PC-9 (cell line): ENCODE data around the gene QRFP. TPM values are rescaled to one million over a fixed set of nuclear protein-coding genes. Genes with fewer than 3 reads are reported as not detected.

Experiments
- BruUV-seq: library from RNA; stranded (reverse); fragments of 400-500 nt; replicated peaks from 2 replicates; lab custom pipeline; 2021; lab: Mats Ljungman, UMichigan
- CTCF ChIA-PET: fragments of 300-600 bp; sonication (Branson Sonifier 250); formaldehyde crosslinking; loops from one replicate; lab custom pipeline; 2022; ENCODE audit warnings: antibody characterized with exemption; lab: Charles Lee
- POLR2A ChIA-PET: fragments of 300-600 bp; sonication (Branson Sonifier 250); formaldehyde crosslinking; loops from one replicate; lab custom pipeline; 2022; ENCODE audit warnings: antibody characterized with exemption; ENCODE audit not compliant: unreplicated experiment; lab: Charles Lee
- DNase-seq, 2 experiments: peaks; one replicate each; pipeline versions ENCODE4 v3.0.0 to v3.0.0-alpha.2; 2015 to 2022; ENCODE audit warnings: mixed read lengths in 1 of 2
- H2AFZ ChIP-seq: fragments of 200-600 bp; sonication (generic); 2 replicates; pipeline ENCODE4 v1.8.1; 2017; ENCODE audit warnings: antibody characterized with exemption
- H3F3A ChIP-seq: fragments of 200-600 bp; sonication (generic); 2 replicates; pipeline ENCODE4 v1.8.1; 2017; ENCODE audit warnings: antibody characterized with exemption, mild to moderate bottlenecking, low read depth; ENCODE audit not compliant: insufficient read depth
- H3K27ac ChIP-seq: fragments of 200-600 bp; sonication (generic); 2 replicates; pipeline ENCODE4 v1.6.1; 2016; ENCODE audit warnings: mixed run types
- H3K27me3 ChIP-seq: fragments of 200-600 bp; sonication (generic); 2 replicates; pipeline ENCODE4 v1.6.1; 2016; ENCODE audit warnings: low read depth, mixed run types; ENCODE audit not compliant: insufficient read depth
- H3K36me3 ChIP-seq: fragments of 200-600 bp; sonication (generic); 2 replicates; pipeline ENCODE4 v1.6.1; 2016; ENCODE audit warnings: low read depth, mixed run types
- H3K4me1 ChIP-seq: fragments of 200-600 bp; sonication (generic); replicated peaks from 2 replicates; pipeline ENCODE4 v1.6.1; 2016; ENCODE audit warnings: mixed run types; ENCODE audit not compliant: insufficient read depth
- H3K4me2 ChIP-seq: fragments of 200-600 bp; sonication (generic); 2 replicates; pipeline ENCODE4 v1.6.1; 2017; ENCODE audit warnings: mixed run types
- H3K4me3 ChIP-seq: fragments of 200-600 bp; sonication (generic); 2 replicates; pipeline ENCODE4 v1.6.1; 2016; ENCODE audit warnings: mixed run types
- H3K79me2 ChIP-seq: fragments of 200-600 bp; sonication (generic); 2 replicates; pipeline ENCODE4 v1.6.1; 2017; ENCODE audit warnings: low read depth, mixed run types
- H3K9me2 ChIP-seq: fragments of 200-600 bp; sonication (generic); 2 replicates; pipeline ENCODE4 v1.8.1; 2017; ENCODE audit warnings: mild to moderate bottlenecking; ENCODE audit not compliant: insufficient read depth
- H3K9me3 ChIP-seq: fragments of 200-600 bp; sonication (generic); 2 replicates; pipeline ENCODE4 v1.8.1; 2016; ENCODE audit warnings: low read depth; ENCODE audit not compliant: insufficient read depth
- H4K20me1 ChIP-seq: fragments of 200-600 bp; sonication (generic); 2 replicates; pipeline ENCODE4 v1.8.1; 2017; ENCODE audit not compliant: insufficient read depth
- CTCF ChIP-seq: fragments of 200-600 bp; sonication (generic); conservative IDR thresholded peaks from 2 replicates; pipeline ENCODE4 v1.6.1; 2017; ENCODE audit warnings: mixed run types, antibody characterized with exemption, mild to moderate bottlenecking, moderate library complexity
- EZH2 ChIP-seq: fragments of 200-600 bp; sonication (generic); IDR thresholded peaks from 2 replicates; pipeline ENCODE4 v1.8.0; 2017; ENCODE audit warnings: antibody characterized with exemption, low read depth
- intact Hi-C: fragments of 100-400 bp; cut with micrococcal nuclease; formaldehyde crosslinking; loops from one replicate; pipeline ENCODE4 v1.10.0; 2022; ENCODE audit not compliant: unreplicated experiment
- total RNA-seq: library from RNA; stranded (reverse); gene quantifications from 2 replicates; pipeline ENCODE4 v1.2.3, GENCODE V29; 2021

Gene QRFP
- total RNA-seq, 1 experiment from 2014 or later = not detected

- intact Hi-C loops = no loop called here
These were observed 23.6 kb upstream of the QRFP start for GRCh38 chr9:130920233-130920632.

GRCh38 chr9:130919559-130920145 is 23.0 kb upstream of the QRFP start:
- BruUV-seq = no TSS peak
- no peaks in the 10 kb centered on the region for H3K79me2 ChIP-seq
- ChIA-PET CTCF (no interaction called here), POLR2A (no interaction called here)
- no peak for TF ChIP-seq CTCF
- no peak for TF ChIP-seq EZH2
- H3K36me3 ChIP-seq = no peaks in the 10 kb centered on the region
- H2AFZ ChIP-seq = no peak overlapping the region
- intact Hi-C loops = no loop called here
- peaks cover 4% of the 10 kb centered on the region; the same call in 1 of the 2 replicates for H3F3A ChIP-seq
- H3K4me3 ChIP-seq = no peak overlapping the region
- peaks cover 26% of the 10 kb centered on the region for H3K27me3 ChIP-seq
- H3K4me1 ChIP-seq = no peaks in the 10 kb centered on the region
- no peak for DNase-seq
- no peak overlapping the region for H3K27ac ChIP-seq
- no peaks in the 10 kb centered on the region for H3K9me2 ChIP-seq
- H4K20me1 ChIP-seq = no peaks in the 10 kb centered on the region
- no peaks in the 10 kb centered on the region for H3K9me3 ChIP-seq
- H3K4me2 ChIP-seq = no peak overlapping the region

More at GRCh38 chr9:130920233-130920632, 23.6 kb upstream of the QRFP start:
- Histone ChIP-seq H3K4me2 (no peak overlapping the region), H3K27me3 (peaks cover 26% of the 10 kb centered on the region), H3F3A (peaks cover 4% of the 10 kb centered on the region; the same call in 1 of the 2 replicates), H3K9me2 (no peaks in the 10 kb centered on the region), H4K20me1 (no peaks in the 10 kb centered on the region), H3K4me1 (no peaks in the 10 kb centered on the region), H3K9me3 (no peaks in the 10 kb centered on the region), H3K4me3 (no peak overlapping the region), H3K79me2 (no peaks in the 10 kb centered on the region), H3K36me3 (no peaks in the 10 kb centered on the region), H3K27ac (no peak overlapping the region), H2AFZ (no peak overlapping the region)
- ChIA-PET CTCF (no interaction called here), POLR2A (no interaction called here)
- BruUV-seq = no TSS peak
- DNase-seq = no peak
- no peak for TF ChIP-seq EZH2
- TF ChIP-seq CTCF = no peak

- TF ChIP-seq EZH2 = no peak
- no peak for TF ChIP-seq CTCF
- intact Hi-C loops = no loop called here
- no peaks in the 10 kb centered on the region for H3K9me2 ChIP-seq
- CTCF ChIA-PET = interaction anchor here (0.6 kb wide), 1 partner anchor 156 kb away, joined by 5 read pairs; no protein-coding TSS in a partner anchor
- no peaks in the 10 kb centered on the region for H4K20me1 ChIP-seq
- peaks cover 4% of the 10 kb centered on the region; the same call in 1 of the 2 replicates for H3F3A ChIP-seq
- no peaks in the 10 kb centered on the region for H3K4me1 ChIP-seq
- POLR2A ChIA-PET = no interaction called here
- H3K4me3 ChIP-seq = no peak overlapping the region
- H3K36me3 ChIP-seq = no peaks in the 10 kb centered on the region
- no peak overlapping the region for H2AFZ ChIP-seq
- DNase-seq = no peak
- H3K27ac ChIP-seq = no peak overlapping the region
- peaks cover 26% of the 10 kb centered on the region for H3K27me3 ChIP-seq
- BruUV-seq = no TSS peak
- H3K9me3 ChIP-seq = no peaks in the 10 kb centered on the region
- H3K4me2 ChIP-seq = no peak overlapping the region
- H3K79me2 ChIP-seq = no peaks in the 10 kb centered on the region
These were observed 22.4 kb upstream of the QRFP start for GRCh38 chr9:130918826-130919558.
